GM10248 (cell line): Measurements from ENCODE around the gene ZSWIM3.

Source experiments
- CTCF ChIA-PET: fragments of 300-600 bp; sonication (Branson Sonifier 250); formaldehyde crosslinking; extraction: SDS; loops from one replicate; lab custom pipeline; 2021; ENCODE audit warnings: antibody characterized with exemption; lab: Yijun Ruan, JAX
- POLR2A ChIA-PET: fragments of 350-650 bp; sonication (Branson Sonifier 250); formaldehyde crosslinking; extraction: SDS; loops from one replicate; lab custom pipeline; 2020; ENCODE audit warnings: antibody characterized with exemption; lab: Yijun Ruan, JAX
- DNase-seq: peaks from one replicate; pipeline ENCODE4 v3.0.0; 2012; ENCODE audit errors: extremely low spot score
- CTCF ChIP-seq: IDR thresholded peaks from 2 replicates; pipeline ENCODE4 v1.5.1; 2012; ENCODE audit warnings: mild to moderate bottlenecking, low read depth; ENCODE audit errors: extremely low read depth, missing control alignments, control extremely low read depth

Gene ZSWIM3

GRCh38 chr20:45905505-45906079, 48.2 kb downstream of the ZSWIM3 start:
- TF ChIP-seq CTCF: no peak
- POLR2A ChIA-PET: interaction anchor here (0.9 to 2.0 kb wide), 2 partner anchors 12 to 66 kb away, joined by 3 to 6 read pairs; partner anchors contain the start of gene ZNF335
- DNase-seq: no peak
- CTCF ChIA-PET: interaction anchor here (0.8 to 2.0 kb wide), 6 partner anchors 9 to 106 kb away, joined by 3 to 9 read pairs (median 4); partner anchors contain the start of genes CTSA, NEURL2 and PCIF1

- ChIA-PET POLR2A (interaction anchor here (0.7 kb wide), 1 partner anchor 21 kb away, joined by 6 read pairs; no protein-coding TSS in a partner anchor), CTCF (interaction anchor here (0.6 to 1.7 kb wide), 5 partner anchors 10 to 107 kb away, joined by 3 read pairs; partner anchors contain the start of gene ZSWIM1)
- DNase-seq: no peak
- TF ChIP-seq CTCF: no peak
Observed at GRCh38 chr20:45907219-45907948, 50.0 kb downstream of the ZSWIM3 start.

- no peak for TF ChIP-seq CTCF
- ChIA-PET POLR2A (no interaction called here), CTCF (interaction anchor here (0.9 to 1.7 kb wide), 3 partner anchors 9 to 27 kb away, joined by 3 read pairs; partner anchors contain the start of gene ZSWIM1)
- no peak for DNase-seq
Observed at GRCh38 chr20:45908084-45908483, 50.7 kb downstream of the ZSWIM3 start.

- ChIA-PET POLR2A (interaction anchor here (0.7 kb wide), 1 partner anchor 10 kb away, joined by 4 read pairs; no protein-coding TSS in a partner anchor), CTCF (interaction anchor here (0.8 to 2.9 kb wide), 8 partner anchors 9 to 104 kb away, joined by 3 to 7 read pairs (median 4); partner anchors contain the start of genes CTSA, NEURL2 and ZSWIM1)
- TF ChIP-seq CTCF: no peak
- DNase-seq: no peak
Observed at GRCh38 chr20:45909336-45909808, 52.0 kb downstream of the ZSWIM3 start.

- no peak for DNase-seq
- TF ChIP-seq CTCF: no peak
- POLR2A ChIA-PET: interaction anchor here (0.7 to 1.5 kb wide), 2 partner anchors 8 to 17 kb away, joined by 5 to 7 read pairs; no protein-coding TSS in a partner anchor
- CTCF ChIA-PET: interaction anchor here (0.8 to 2.9 kb wide), 10 partner anchors 9 to 103 kb away, joined by 3 to 7 read pairs (median 4); partner anchors contain the start of genes CTSA, NEURL2 and ZSWIM1
Observed at GRCh38 chr20:45909817-45910669, 52.6 kb downstream of the ZSWIM3 start.
